PC-9 (cell line): ENCODE data around the gene LMX1B.

Experiments
- CTCF ChIP-seq: fragments of 200-600 bp; sonication (generic); conservative IDR thresholded peaks from 2 replicates; pipeline ENCODE4 v1.6.1; 2017; ENCODE audit warnings: mixed run types, antibody characterized with exemption, mild to moderate bottlenecking, moderate library complexity
- EZH2 ChIP-seq: fragments of 200-600 bp; sonication (generic); IDR thresholded peaks from 2 replicates; pipeline ENCODE4 v1.8.0; 2017; ENCODE audit warnings: antibody characterized with exemption, low read depth

DNA sequence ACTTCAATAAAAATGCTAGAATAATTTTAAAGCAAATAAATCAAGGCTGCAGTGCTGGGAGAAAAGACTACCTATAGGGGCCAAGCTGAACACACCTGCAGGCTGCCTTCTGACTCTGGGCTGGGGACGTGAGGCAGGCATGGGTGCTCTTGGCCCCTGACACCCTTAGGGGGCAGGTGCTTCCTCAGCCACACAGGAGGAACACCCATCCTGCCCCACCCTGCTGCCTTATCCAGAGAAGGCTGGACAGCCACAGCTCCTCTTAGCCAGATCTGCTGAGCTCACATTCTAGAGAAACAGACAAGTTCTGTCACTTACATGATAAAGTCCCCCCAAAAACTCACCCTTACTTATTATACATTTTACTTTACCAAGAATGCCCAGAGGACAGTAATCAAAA is 6.6 kb upstream of the LMX1B start:
- TF ChIP-seq CTCF (no peak), EZH2 (no peak)
